Endometrial microvascular endothelial cells (primary cell): ENCODE data around the gene IWS1. TPM values are rescaled to one million over a fixed set of nuclear protein-coding genes. Genes with fewer than 3 reads are reported as not detected.
"Not testable (repeated sequence)": the region's sequence is repeated elsewhere in the genome, so short reads cannot be mapped to it uniquely, and the experiment has no call there.

Experiments
- in situ Hi-C: cut with HindIII; loops from 2 replicates; pipeline ENCODE4 v1.10.0; 2017; ENCODE audit warnings: low sequenced_read_pairs, low pct_unique_long_range_greater_than_20kb; ENCODE audit errors: inconsistent ontology term
- total RNA-seq: library from RNA; depleted of rRNA; stranded (reverse); fragments of >200 nt; gene quantifications from one replicate; pipeline ENCODE4 v1.2.3, GENCODE V29; 2015; ENCODE audit errors: inconsistent ontology term

The IWS1 gene
- total RNA-seq, 1 donor from 2014 or later = 37.9 TPM

DNA sequence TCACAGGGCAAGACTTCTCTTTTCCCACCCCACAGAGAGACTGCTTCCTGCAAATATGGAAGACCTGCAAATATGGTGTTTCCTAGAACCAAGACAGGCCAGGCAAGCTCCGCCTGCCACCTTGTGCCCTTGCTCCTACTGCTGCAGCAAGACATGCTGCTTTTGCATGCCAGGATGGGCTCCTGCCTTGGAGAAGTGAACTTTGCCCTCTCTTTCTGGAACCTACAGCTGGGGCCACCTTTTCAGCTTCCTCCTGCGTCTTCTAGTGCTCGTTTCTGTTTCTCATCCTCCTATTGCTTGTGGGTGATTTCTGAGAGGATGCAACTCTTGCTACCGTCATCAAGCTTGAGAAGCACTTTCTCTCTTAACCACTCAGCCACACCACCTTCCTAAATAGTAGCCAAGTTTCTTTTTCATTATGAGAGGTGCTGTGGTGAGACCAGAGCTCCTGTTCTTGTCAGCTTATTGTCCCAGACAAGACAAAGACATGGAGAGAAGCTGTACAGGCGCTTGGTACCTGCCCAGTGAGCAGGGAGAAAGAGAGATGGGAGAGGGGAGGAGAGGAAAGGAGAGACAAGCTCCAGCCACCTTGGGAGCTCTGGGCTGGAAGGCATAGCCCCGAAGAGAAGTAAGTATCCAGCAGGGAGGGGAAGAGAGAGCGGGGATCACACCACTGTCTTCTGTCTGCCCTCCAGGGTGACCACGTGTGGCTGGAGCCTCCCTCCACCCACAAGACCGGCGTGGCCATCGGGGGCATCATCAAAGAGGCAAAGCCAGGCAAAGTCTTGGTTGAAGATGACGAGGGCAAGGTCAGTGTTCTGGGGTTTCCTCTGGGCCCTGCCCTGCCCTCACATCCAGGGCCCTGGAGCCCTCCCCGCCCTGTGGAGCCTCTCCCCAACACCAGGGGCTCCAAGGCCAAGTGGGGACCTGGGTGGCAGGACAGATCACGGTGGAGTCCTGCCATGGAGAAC is 37.5 kb upstream of the IWS1 start:
- in situ Hi-C loops = no loop called here

DNA sequence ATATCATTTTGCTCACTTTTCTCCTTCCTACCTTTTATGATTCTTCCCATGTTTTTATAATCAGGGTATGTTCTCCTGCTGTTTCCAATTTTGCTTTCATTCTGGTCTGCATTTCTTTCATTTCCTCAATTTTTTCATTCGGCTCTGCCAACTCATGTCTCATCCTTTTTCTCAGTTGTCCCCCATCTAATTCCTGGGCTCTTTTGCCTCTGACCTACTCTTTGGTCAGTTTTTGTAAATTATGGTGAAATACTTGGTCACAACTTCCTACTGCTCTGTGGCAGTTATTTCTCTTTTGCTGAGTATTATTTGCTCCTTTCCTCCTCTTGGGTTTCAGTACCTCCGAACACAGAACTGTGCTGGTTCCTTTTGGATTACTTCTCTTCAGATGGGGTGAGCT is 36.6 kb upstream of the IWS1 start:
- in situ Hi-C loops = no loop called here

DNA sequence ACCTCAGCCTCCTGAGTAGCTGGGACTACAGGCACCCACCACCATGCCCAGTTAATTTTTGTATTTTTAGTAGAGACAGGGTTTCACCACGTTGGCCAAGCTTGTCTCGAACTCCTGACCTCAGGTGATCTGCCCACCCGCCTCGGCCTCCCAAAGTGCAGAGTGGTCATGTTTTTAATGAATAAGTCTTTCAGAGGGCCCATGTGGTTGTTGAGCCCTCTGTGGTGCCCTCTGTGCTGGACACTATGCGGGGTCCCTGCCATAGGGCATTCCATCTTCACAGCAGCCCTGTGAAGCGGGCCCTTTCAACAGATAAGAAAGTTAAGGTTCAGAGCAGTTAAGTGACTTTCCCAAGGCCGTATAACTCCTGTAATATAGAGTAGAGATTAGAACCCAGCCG is 35.1 kb upstream of the IWS1 start:
- in situ Hi-C loops = no loop called here

DNA sequence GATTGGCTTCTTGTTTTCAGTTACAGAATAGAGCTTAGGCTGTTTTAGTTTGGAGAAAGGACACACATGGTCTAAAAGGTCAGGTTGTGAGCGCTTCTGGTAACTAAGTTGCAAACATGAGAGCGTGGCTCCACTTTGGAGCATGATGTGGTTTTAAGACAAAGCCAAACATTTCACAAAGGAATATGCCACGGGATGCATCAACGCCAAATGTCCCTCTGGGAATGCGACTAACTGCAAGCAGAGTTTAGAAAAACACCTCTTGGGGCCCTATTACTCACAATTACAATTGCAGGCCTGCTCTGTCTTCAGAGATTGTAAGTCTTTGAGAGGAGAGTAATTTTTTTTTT is 34.6 kb upstream of the IWS1 start:
- in situ Hi-C loops = no loop called here

DNA sequence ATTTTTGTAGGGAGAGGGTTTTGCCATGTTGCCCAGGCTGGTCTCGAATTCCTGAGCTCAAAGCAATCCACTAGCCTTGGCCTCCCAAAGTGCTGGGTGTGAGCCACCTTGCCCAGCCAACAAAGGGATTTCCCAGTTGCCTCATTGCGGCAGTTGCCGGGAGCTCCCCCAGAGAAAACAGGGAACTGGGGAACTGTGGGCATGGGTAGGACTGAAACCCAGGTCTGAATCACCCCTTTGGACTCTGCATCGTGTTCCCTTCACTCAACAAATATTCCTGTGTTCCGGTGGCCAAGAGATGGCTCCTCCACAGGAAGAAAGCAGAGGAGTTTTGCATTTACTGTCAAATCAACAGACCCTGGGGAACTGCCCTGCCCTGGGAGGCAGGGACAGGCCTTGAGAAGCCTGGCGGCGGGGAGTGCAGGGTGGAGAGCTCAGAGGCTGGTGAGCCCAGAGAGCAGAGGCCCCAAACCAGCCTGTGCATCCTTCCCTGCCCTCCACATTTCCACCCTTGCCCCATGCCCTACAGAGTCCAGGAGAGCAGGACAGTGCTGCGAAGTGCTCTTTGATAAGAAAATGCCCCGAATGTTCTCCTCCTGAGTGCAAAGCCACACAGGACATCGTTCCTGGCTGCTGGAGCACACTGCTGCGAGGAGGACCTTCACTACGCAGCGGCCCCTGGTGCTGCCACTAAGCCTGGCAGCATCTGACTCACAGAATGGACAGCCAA is 34.1 kb upstream of the IWS1 start:
- in situ Hi-C loops = no loop called here

DNA sequence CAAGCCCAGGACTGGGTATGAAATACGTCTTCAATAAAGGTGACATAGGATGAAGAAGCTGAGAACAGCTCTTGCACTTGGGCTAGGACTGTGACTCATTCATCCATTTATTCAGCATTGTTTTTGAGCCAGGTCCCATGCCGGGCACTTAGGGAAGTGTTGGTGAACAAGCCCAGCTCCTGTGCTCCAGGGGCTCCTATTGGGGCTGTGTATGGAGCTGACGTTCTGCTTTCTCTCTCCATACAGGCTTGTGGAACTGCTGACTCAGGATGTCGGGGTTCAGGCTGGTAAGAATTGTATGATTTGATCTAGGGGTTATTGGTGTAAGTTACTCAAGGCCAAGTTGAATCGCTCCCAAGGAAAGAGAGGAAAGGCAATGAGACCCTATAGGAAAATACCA is 33.2 kb upstream of the IWS1 start:
- in situ Hi-C loops = no loop called here

DNA sequence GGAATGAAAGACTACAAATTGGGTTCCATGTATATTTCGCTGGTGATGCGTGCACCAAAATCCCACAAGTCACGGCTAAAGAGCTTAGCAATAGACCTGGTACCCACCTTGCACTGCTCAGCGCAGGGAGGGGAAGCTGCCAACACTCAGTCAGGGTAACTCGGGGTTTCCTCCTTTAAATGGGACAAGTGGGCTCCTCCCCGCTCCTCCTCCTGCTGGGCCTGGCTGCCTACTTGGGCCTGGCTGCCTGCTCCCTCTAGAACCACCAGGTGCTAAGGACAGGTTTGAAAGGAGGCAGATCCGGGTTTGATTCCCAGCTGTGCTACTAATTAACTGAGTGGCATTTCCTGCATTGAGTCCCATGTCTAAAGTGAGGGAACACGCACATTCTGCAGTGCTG is 32.6 kb upstream of the IWS1 start:
- in situ Hi-C loops = no loop called here

DNA sequence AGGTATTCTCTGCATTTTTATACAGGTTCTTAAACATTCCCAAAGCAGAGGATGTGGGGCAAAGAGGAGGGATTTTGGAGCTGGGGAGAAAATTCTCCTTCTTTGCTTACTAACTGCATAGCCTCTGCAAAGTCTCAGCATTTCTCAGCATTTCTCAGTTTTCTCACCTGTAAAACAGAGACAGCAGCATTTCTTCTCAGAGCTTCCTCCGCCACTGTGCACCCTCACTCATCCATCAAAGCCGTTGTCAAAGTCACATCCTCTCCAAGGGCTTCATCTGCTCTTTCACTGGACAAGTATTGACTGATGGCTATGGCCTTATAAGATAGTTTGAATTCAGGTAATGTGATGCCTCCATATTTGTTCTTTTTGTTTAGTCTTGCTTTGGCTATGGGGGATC is 26.6 kb upstream of the IWS1 start:
- in situ Hi-C loops = no loop called here

DNA sequence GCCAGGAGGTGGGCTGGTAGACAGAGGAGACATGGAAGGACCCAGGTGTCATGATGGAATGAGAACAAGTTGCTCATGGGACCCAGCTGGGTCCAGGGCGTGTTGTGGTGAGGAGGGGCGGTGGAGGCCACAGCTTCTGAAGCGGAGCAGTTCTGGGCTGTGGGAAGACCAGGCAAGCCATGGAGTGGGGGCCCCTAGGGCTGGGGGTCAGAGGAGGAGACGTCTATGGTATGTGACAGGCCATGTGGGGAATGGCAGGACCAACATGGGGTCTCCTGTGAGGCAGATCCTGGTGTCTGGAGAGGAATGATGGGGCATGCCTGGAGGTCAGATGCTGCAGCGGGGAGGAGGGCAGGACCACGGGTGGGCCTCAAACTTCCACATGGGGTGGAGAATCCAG is 26.0 kb upstream of the IWS1 start:
- in situ Hi-C loops = no loop called here

DNA sequence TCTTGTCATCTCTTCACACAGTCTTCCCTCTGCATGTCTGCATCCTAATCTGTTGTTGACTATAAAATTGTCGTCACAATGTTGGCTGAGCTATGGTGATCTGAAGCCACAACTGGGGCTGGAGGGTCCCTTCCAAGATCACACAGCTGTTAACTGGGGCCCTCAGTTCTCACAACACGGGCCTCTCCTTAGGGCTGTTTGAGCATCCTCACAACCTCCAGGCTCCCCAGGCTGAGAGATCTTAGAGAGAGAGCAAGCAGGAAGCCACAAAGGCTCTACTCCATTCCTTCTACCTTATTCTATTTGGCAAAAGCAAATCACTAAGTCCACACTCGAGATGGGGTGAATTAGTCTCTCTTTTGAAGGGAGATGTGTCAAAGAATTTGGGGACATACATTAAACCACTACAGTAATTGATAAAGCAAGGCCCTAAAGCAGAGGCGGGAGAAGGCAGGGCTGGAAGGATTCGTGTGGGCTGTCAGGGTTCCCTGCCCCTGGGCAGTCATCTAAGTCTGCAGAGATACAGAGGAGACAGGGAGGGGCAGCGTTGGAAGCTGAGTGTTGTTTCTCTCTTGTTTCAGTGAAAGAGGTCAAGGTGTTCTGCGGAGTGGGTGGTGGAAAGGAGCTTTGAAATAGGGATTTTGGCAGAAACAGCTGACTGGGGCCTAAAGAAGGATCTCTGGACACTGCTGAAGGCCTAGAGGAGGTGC is 25.1 kb upstream of the IWS1 start:
- in situ Hi-C loops = no loop called here

DNA sequence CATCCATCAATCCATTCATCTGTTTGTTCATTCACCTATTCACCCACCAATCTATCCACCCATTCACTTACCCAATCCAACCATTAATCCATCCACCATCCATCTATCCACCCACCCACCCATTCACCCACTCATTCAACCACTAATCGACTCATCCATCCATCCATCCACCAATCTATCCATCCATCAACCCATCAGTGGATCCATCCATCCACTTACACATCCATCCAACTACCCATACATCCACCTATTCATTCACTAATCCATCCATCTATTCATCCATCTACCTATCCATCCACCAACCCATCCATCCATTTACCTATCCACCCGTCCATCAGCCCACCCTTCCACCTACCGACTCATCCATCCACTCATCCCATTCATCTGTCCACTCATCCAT is 20.5 kb upstream of the IWS1 start:
- in situ Hi-C loops = no loop called here

DNA sequence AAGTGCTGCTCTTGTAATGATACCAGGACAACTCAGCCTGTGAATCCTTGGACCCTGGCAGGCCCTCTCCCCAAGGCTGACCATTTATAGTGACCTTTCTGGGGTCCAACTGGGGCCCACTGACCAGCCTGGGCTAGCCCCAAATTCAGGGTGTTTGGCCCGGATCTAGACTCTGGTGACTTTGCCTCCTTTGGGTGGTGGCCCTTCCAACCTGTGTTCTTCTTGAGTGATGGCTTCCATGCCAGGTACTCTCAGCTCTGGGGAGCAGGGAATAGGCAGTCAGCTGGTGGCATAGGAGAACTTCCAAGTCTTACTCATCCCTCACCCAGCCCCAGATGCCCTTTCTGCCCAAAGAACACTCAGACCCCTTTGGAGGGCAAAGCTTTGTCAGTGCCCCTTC is 19.5 kb upstream of the IWS1 start:
- in situ Hi-C loops = no loop called here

DNA sequence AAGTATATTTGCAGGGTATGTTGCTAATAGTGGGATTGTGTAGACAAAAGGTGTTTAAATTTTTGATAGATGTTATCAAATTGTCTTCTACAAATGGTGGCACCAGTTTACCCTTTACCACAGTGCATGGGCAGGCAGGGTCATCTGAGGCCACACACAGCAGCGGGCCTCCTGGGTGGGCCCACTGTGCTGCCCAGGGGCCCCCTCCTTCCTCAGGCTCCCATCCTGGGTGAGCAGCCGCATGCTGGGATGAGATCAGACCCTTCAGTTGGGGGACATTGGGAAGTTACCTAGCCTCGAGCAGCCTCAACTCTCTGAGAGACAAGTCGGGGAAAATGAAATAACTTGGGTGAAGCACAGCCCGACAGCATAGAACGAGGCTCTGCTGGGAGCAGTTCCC is 18.9 kb upstream of the IWS1 start:
- in situ Hi-C loops = no loop called here

DNA sequence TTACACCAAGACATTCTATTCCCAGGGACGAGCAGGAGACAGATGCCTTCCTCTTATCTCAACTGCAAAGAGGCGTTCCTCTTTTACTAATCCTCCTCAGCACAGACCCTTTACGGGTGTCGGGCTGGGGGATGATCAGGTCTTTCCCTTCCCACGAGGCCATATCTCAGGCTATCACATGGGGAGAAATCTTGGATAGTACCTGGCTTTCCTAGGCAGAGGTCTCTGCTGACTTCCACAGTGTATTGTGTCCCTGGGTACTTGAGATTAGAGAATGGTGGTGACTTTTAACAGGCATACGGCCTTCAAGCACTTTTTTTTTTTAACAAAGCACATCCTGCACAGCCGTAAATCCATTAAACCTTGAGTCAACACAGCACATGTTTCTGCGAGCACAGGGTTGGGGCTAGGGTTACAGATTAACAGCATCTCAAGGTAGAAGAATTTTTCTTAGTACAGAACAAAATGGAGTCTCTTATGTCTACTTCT is 16.8 kb upstream of the IWS1 start:
- in situ Hi-C loops = not testable (repeated sequence)

DNA sequence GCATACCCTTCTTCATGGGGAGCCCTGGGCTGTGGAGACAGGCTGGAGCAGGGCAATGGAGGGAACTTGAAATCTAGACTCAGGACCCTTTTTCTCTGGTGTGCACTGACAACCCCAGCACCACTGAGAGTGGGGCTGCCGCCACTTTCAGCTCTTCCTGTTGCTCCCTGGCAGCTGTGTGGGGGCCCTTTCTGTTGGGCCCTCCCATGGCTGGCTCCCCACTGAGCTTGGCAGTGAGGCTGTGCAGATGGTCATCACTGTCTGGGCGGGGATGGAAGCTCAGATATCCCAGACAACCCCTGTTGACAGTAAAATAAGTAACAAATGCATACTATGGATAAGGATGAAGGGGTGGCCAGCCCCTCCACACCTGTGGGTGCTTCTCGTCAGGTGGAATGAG is 15.9 kb upstream of the IWS1 start:
- in situ Hi-C loops = no loop called here

DNA sequence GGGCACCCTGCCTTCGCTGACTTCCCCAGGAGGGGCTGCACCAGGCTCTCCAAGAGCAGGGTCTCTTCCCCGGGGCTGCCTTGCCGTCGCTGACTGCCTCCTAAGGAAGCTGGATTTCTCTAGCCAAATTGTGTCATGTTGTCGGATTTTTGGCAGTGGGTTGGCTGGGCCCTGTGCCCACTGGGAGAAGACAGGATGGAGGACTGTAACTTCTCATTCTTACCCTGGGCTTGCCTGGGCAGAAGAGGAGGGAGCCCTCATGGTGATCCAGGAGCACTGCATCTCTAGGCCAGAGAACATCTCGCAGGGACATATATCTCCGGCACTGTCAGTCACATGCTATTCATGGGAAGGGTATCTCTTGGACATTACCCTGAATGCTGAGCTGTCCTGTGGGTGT is 15.5 kb upstream of the IWS1 start:
- in situ Hi-C loops = no loop called here

DNA sequence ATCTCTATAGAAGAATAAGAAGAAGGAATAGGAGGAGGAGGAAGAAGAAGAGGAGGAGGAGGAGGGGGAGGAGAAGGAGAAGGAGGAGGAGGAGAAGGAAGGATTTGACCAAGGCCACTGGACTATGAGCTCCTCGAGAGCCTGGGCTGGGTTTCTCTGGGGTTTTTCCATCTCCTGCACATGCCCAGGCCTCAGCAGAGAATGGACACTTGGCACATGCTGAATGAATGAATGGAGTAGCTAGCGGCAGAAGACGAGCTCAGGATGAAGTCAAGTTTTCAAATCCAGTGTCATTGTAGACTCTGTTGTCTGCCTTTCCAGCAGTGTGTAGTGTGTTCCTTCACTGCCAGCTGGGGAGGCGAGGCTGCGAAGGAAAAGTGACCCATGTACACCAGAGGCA is 11.4 kb upstream of the IWS1 start:
- in situ Hi-C loops = no loop called here

DNA sequence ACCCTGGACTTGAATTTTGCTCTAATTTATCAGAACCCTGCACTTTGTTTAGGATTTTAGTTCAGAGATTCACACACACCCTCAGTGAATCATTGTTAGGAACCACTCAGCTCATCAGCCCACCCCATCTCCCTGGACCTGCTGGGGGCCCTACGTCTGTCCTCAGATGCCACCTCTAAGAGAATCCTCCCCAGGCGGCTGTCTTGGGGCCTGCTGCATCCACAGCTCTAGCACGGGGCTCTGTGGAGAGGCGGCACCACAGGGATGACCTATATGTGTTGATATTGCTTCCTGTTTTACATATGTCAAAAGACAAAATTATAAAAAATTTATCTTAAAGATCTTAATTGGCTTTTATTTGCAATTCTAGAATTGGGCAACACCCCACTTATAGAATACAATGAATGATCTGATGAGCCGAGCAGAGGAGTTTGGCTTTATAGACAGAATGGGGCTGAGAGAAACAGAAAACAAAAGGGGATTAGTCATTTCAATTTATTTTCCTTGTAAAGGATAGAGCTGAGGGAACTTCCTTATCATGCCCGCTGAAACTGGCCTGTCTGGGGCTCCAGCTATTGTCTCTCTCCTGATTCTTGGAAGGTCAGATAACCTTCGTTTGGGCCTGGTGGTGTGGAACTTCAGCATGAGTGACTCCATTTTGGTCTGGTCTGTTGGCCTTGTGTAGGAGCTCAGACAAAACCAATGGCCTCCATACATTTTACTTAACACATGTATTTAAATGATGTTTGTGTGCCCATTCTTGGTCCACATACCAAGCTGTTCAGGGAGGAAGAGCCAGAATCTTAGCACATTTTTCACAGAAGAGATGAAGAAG is 10.6 kb upstream of the IWS1 start:
- in situ Hi-C loops = no loop called here

DNA sequence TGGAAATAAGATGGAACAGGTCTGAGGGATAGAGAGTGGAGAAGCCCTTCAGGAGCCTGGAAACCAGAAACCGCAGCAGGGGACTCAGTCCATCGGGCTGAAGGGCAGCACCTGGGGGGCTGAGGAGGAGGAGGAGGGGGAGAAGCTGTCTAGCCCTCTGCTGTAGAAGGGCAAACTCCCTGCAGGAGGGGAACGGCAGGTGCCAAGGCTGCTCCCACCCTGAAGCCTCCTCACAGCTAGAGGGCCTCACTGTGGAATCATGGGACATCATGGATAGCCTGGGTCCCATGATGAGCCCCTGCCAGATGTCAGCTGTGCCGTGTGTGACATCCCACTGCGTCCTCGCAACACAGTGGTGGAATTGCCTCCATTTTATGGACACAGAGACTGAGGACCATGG is 9.6 kb upstream of the IWS1 start:
- in situ Hi-C loops = no loop called here
